Skeletal muscle satellite cell (primary cell): ENCODE measurements around the gene POU2AF3.

Experiments used
- H3K27me3 ChIP-seq: 2 replicates; pipeline ENCODE4 v1.7.0; 2013; ENCODE audit warnings: low read length; ENCODE audit not compliant: control insufficient read depth, insufficient read depth
- H3K36me3 ChIP-seq: 2 replicates; pipeline ENCODE4 v1.7.0; 2013; ENCODE audit warnings: mild to moderate bottlenecking, control low read depth, low read length; ENCODE audit not compliant: insufficient read depth
- H3K4me1 ChIP-seq: 2 replicates; pipeline ENCODE4 v1.7.0; 2013; ENCODE audit warnings: low read length; ENCODE audit not compliant: control insufficient read depth, insufficient read depth
- H3K4me2 ChIP-seq: 2 replicates; pipeline ENCODE4 v1.7.0; 2013; ENCODE audit warnings: mild to moderate bottlenecking, low read length
- H3K4me3 ChIP-seq: 2 replicates; pipeline ENCODE4 v1.7.0; 2013; ENCODE audit warnings: low read length
- H3K9ac ChIP-seq: 2 replicates; pipeline ENCODE4 v1.7.0; 2013; ENCODE audit warnings: mild to moderate bottlenecking, low read depth, low read length, moderate library complexity
- H3K9me3 ChIP-seq: replicated peaks from 2 replicates; pipeline ENCODE4 v1.7.0; 2013; ENCODE audit warnings: mild to moderate bottlenecking, control low read depth, low read length

Gene POU2AF3

DNA sequence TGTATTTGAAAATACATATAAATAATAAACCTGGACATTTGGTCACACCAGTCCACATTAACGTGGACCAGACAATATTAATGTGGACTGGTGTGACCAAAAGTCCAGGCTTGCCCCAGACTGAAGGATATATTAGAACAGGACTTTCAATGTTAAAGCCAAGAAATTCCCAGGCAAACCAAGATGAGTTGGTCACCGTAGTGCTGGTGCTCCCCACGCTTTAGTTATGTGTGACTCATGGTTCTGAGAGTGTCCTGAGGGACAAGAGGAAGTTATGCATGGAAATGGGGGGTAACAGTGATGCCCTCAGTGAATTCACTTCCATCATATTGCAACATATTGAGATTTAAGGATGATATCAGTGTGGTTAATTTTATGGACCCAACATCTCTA, 49.4 kb downstream of the POU2AF3 start:
- no peak overlapping the region for H3K9ac ChIP-seq
- H3K4me3 ChIP-seq, result no peak overlapping the region
- no peak overlapping the region for H3K4me2 ChIP-seq
- no peaks in the 10 kb centered on the region for H3K36me3 ChIP-seq
- H3K9me3 ChIP-seq, result no peaks in the 10 kb centered on the region
- no peaks in the 10 kb centered on the region for H3K4me1 ChIP-seq
- H3K27me3 ChIP-seq, result peaks cover 35% of the 10 kb centered on the region

DNA sequence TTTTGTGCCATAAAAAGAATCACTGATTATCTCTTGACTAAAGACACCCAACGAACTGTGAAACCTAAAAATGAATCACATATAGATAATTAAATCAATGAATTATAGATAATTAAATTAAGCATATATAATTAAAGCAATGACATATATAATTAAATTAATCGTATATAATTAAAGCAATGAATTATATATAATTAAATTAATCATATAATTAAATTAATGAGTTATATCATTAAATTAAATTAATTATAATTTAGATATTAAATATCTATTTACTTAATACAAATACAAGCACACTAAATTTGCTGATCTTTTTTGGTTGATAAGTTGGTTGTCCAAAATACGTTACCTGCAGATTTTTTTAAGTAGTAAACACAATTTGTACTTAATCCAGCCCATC, 49.8 kb downstream of the POU2AF3 start:
- Histone ChIP-seq H3K27me3 (peaks cover 35% of the 10 kb centered on the region), H3K9ac (no peak overlapping the region), H3K9me3 (no peaks in the 10 kb centered on the region), H3K4me2 (no peak overlapping the region), H3K4me3 (no peak overlapping the region), H3K36me3 (no peaks in the 10 kb centered on the region), H3K4me1 (no peaks in the 10 kb centered on the region)

DNA sequence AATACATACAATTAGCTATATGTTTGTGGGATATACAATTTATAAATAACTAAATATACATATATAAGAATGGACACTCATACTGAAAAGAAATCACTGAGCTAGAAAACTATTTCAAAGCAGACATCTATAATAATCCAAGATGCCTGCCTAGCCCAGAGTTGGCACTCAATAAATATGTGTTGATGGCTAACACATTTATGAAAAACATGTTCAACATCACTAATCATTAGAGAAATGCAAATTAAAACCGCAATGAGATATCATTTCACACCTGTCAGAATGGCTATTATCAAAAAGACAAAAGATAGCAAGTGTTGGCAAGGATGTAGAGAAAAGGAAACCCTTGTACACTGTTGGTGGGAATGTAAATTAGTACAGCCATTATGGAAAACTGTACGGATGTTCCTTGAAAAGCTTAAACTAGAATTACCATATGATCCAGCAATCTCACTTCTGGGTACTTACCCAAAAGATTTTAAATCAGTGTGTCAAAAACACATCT, 50.9 kb downstream of the POU2AF3 start:
- H3K4me2 ChIP-seq, result no peak overlapping the region
- no peak overlapping the region for H3K4me3 ChIP-seq
- H3K4me1 ChIP-seq, result no peaks in the 10 kb centered on the region
- no peaks in the 10 kb centered on the region for H3K9me3 ChIP-seq
- H3K27me3 ChIP-seq, result peaks cover 35% of the 10 kb centered on the region
- H3K9ac ChIP-seq, result no peak overlapping the region
- H3K36me3 ChIP-seq, result no peaks in the 10 kb centered on the region

DNA sequence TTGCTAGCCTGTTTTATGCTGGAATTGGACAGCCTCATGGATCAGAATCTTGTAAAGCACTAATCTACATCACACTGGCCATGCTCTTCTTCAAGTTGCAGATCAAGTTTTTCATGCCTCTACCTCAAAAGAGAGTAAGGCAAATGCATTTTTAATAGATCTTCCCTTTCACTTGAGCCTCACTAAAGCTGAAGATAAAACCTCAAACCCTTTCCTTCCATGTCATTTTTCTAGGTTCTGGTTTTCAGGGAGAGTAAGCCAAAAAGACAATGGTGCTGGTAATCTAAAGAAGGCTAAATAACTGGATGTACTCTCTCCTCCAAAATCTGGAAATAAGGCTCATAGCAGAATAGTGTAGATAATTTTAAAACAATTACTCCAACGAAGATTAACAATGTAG, 52.5 kb downstream of the POU2AF3 start:
- Histone ChIP-seq H3K4me3 (no peak overlapping the region), H3K9ac (no peak overlapping the region), H3K9me3 (no peaks in the 10 kb centered on the region), H3K4me2 (no peak overlapping the region), H3K4me1 (no peaks in the 10 kb centered on the region), H3K36me3 (no peaks in the 10 kb centered on the region), H3K27me3 (peaks cover 39% of the 10 kb centered on the region)

DNA sequence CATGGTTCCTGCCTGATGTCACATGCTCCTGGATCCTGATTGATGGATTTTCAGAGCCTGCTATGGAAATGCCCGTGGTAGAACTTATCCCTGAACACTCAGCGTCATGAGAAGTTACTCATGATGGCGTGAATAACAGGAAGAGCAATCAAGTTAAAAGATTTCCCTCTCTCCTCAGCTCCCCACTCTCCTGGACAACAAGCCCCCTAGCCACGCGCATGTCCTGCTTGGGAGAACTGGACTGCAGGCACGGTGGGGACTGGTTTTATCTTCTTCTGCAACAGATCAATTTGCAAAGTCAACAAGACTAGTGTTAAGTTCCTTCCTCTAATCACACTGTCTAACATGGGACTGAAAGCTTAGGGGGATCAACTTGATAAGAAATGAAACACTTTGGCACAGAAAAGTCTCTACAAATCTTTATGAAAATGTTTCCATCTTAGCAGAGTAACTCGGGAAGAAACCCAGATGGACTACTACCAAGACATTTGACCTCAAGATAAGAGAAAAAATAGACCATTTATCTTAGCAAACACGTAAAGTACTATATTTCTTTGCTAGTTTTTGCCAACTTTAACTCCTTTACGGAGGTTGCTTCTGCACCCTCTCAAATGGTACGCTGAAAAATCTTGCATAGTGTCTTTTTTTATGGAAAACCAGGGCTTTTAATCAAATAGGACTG, 53.2 kb downstream of the POU2AF3 start:
- Histone ChIP-seq H3K9me3 (no peaks in the 10 kb centered on the region), H3K36me3 (no peaks in the 10 kb centered on the region), H3K4me1 (no peaks in the 10 kb centered on the region), H3K9ac (no peak overlapping the region), H3K27me3 (peaks cover 36% of the 10 kb centered on the region), H3K4me2 (no peak overlapping the region), H3K4me3 (no peak overlapping the region)

DNA sequence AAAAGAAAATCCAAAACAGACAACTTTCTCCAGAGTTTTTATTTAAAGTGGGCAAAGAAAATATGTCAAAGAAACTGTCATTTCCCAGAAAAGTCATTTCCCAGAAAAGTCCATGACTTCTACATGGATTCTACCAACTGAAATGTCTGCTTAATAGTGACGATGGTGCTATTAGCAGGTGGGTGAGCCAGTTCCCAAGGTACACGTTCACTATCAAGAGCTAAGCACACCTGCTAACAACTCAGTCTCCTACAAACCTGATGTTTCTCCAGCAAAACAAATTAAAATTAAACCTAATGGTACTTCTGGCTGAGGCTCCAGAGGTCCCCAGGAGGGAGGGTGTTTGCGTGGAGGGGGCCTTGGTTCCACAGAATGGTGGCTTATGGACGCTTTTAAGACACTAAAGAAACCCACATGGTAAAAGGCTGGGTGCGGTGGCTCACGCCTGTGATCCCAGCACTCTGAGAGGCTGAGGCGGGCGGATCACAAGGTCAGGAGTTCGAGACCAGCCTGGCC, 53.9 kb downstream of the POU2AF3 start:
- Histone ChIP-seq H3K4me2 (no peak overlapping the region), H3K27me3 (peaks cover 36% of the 10 kb centered on the region), H3K36me3 (no peaks in the 10 kb centered on the region), H3K9ac (no peak overlapping the region), H3K9me3 (no peaks in the 10 kb centered on the region), H3K4me3 (no peak overlapping the region), H3K4me1 (no peaks in the 10 kb centered on the region)

DNA sequence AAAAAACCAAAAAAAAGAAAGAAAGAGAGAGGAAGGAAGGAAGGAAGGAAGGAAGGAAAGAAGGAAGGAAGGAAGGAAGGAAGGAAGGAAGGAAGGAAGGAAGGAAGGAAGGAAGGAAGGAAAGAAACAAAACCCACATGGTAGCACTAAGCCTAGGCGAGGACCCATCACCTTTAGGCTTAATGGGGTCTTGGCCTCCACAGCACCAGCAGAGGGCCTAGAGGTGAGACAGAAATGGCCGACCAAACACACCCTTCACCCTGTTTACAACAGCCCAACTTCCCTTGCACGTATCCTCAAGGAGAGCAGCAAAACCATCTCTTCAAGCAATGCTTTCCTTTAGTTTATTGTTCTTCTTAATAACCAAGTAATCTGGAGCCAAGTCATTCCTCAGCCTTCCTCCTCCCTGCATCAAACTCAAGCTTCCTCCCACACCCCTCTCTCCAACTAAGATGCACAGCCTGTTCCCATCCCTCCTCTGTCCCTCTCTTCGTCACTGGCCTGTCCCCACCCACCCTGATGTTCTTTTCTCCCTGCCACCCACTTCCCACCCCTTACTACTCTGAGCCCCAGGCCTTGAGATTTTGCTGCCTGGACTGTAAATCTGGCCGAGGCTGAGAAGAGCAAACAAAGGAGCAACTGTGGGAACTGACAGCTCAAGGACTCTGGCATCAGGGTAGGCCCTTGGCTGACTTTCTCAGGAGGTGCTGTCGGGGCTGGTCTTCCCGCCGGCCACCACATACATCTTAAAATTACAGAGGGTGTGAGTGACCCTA, 54.8 kb downstream of the POU2AF3 start:
- peaks cover 33% of the 10 kb centered on the region for H3K27me3 ChIP-seq
- no peaks in the 10 kb centered on the region for H3K4me1 ChIP-seq
- H3K9ac ChIP-seq, result no peak overlapping the region
- no peak overlapping the region for H3K4me3 ChIP-seq
- H3K9me3 ChIP-seq, result no peaks in the 10 kb centered on the region
- no peak overlapping the region for H3K4me2 ChIP-seq
- H3K36me3 ChIP-seq, result no peaks in the 10 kb centered on the region

DNA sequence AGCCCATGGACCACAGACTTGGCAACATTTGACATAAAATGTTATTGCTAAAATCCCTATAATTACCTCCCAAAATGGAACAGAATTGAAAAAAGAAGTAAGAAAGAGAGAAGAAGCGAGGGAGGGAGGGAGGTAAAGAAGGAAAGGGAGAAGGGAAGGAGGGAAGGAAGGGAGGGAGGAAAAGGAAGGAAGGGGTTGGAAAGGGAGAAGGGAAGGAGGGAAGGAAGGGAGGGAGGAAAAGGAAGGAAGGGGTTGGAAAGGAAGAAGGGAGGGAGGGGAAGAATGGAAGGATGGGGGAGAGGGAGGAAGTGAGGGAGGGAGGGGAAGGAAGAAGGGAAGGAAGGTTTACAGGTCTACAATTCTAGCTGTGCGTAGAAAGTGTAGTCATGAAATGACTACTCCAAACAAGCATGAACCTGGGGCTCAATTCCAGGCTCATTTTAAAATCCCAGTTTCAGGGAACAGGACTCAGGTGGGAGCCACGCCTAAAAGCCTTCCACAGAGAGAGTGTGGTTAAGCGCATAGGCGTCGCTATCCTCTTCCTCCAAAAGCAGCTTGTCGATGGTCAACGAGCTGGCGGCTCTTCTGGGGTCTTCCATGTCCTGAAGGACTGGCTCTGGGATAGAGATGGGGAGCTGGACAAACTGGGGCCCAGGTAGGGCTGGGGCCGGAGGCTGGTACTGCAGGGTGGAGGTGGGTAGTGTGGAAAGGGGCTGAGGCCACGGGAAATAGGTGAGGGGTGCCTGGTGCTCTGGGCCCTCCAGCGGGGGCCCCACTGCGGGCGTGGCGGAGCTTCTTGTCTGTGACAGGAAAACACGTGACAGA, 55.6 kb downstream of the POU2AF3 start:
- H3K4me3 ChIP-seq, result no peak overlapping the region
- no peak overlapping the region for H3K4me2 ChIP-seq
- H3K9me3 ChIP-seq, result no peaks in the 10 kb centered on the region
- H3K4me1 ChIP-seq, result no peaks in the 10 kb centered on the region
- H3K36me3 ChIP-seq, result no peaks in the 10 kb centered on the region
- peaks cover 33% of the 10 kb centered on the region for H3K27me3 ChIP-seq
- no peak overlapping the region for H3K9ac ChIP-seq

DNA sequence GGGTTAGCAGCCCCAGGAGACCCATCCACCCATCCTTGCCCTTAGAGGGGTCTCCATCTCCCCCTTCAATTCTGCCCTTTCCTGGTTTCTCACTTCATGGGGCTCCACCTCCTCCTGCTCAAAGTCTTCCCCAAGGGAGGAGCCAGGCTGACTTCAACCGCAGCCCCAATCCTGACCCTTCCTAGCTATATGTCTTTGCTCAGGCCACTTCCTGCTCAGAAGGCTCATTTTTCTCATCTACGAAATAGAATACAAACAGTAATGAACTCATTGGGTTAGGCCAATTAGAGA, 56.2 kb downstream of the POU2AF3 start:
- Histone ChIP-seq H3K9me3 (no peaks in the 10 kb centered on the region), H3K9ac (no peak overlapping the region), H3K27me3 (peaks cover 30% of the 10 kb centered on the region), H3K4me2 (no peak overlapping the region), H3K4me3 (no peak overlapping the region), H3K36me3 (no peaks in the 10 kb centered on the region), H3K4me1 (no peaks in the 10 kb centered on the region)

DNA sequence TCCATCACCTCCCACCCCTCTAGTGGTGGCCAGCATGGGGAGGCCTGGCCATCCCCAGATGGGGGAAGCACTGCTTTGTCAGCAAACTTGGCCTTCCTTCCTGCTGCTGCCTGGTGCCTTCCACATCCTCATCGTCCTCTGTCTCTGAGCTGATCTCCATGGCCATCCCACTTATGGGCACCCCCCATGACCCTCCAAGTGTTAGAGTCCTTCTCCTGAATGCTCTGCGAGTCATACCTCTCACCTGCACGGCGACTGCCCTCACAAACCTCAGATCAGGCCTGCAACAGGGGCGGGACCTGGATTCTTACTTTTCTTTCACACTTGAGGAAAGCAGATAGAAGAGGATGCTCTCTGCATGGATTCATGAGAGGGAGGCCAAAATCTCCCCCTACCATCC, 56.8 kb downstream of the POU2AF3 start:
- Histone ChIP-seq H3K4me2 (no peak overlapping the region), H3K4me1 (no peaks in the 10 kb centered on the region), H3K9me3 (no peaks in the 10 kb centered on the region), H3K27me3 (peaks cover 26% of the 10 kb centered on the region), H3K36me3 (no peaks in the 10 kb centered on the region), H3K4me3 (no peak overlapping the region), H3K9ac (no peak overlapping the region)

DNA sequence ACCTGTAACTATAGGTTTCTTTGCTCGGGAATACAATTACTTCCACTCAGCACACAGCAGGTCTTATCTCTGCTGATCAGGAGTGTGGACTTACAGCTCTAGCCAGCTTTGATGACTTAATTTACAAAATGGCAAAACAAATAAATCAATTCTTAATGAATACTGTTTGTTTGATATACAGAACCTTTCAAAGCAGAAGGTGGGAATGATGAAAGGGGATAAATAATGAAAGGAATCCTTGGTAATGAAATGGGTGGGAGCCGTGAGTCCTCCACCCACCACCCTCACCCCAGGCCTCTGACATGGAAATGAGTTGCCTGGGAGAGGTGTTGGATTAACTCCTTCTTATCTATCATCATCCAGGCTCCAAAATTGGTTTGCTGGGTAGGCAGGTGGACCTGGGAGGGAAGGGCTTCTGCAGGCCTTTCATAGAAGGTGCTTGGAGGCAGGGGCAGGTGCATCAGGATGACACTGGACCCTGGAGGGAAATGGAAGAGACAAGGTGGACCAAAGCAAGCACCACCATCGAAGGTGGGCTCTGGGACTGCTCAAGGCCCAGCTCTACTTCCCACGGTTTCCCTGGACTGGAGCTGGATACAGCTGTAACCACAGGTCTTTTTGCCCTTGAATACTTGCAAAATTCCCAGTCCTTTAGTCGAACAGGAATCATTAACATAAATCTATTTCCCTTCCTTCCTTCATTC, 57.8 kb downstream of the POU2AF3 start:
- no peaks in the 10 kb centered on the region for H3K36me3 ChIP-seq

More for the DNA sequence above, 57.8 kb downstream of the POU2AF3 start:
- Histone ChIP-seq H3K9me3 (no peaks in the 10 kb centered on the region), H3K4me3 (no peak overlapping the region), H3K9ac (no peak overlapping the region), H3K27me3 (peaks cover 18% of the 10 kb centered on the region), H3K4me1 (no peaks in the 10 kb centered on the region), H3K4me2 (no peak overlapping the region)
